Fibroblast of lung (primary cell): ENCODE measurements around the gene ITGBL1. TPM values are rescaled to one million over a fixed set of nuclear protein-coding genes. Genes with fewer than 3 reads are reported as not detected.
A peak's percentile ranks its signal among the peaks of the same experiment; 100 is the strongest.

Experiments used
- DNase-seq, 2 donors: peaks; one replicate each; pipeline versions ENCODE4 v3.0.0 to v3.0.0-alpha.2; 2010; ENCODE audit warnings: low read depth in 2 of 2
- H2AFZ ChIP-seq: 2 replicates; pipeline ENCODE4 v1.5.1; 2012; ENCODE audit warnings: low read length, control low read depth, inconsistent platforms
- H3K27ac ChIP-seq: 2 replicates; pipeline ENCODE4 v1.5.1; 2011; ENCODE audit warnings: low read length, control low read depth; ENCODE audit not compliant: insufficient read depth
- H3K27me3 ChIP-seq: 2 replicates; pipeline ENCODE4 v1.5.1; 2011; ENCODE audit warnings: mild to moderate bottlenecking, low read length; ENCODE audit not compliant: control insufficient read depth, insufficient read depth
- H3K36me3 ChIP-seq: 2 replicates; pipeline ENCODE4 v1.5.1; 2011; ENCODE audit warnings: low read length; ENCODE audit not compliant: control insufficient read depth, insufficient read depth
- H3K4me1 ChIP-seq: 2 replicates; pipeline ENCODE4 v1.5.1; 2011; ENCODE audit warnings: low read length; ENCODE audit not compliant: control insufficient read depth, insufficient read depth; ENCODE audit errors: extremely low read depth
- H3K4me2 ChIP-seq: 2 replicates; pipeline ENCODE4 v1.5.1; 2011; ENCODE audit warnings: low read length, control low read depth; ENCODE audit not compliant: insufficient read depth; ENCODE audit errors: extremely low read depth
- H3K4me3 ChIP-seq, 4 experiments: fragments of 200-600 bp in 1 of 4; sonication (generic) in 1 of 4; replicated peaks in 1 of 4; 2 replicates each; pipeline ENCODE4 v1.5.1; 2011 to 2016; ENCODE audit warnings: low read length in 4 of 4, low read depth in 3 of 4, mild to moderate bottlenecking in 3 of 4, control low read depth in 2 of 4, inconsistent platforms in 1 of 4, mixed read lengths in 1 of 4; ENCODE audit not compliant: insufficient read depth in 1 of 4; ENCODE audit errors: control extremely low read depth in 1 of 4
- H3K79me2 ChIP-seq: 2 replicates; pipeline ENCODE4 v1.5.1; 2012; ENCODE audit warnings: mild to moderate bottlenecking, low read length, inconsistent platforms; ENCODE audit not compliant: control insufficient read depth, insufficient read depth
- H3K9ac ChIP-seq: 2 replicates; pipeline ENCODE4 v1.5.1; 2011; ENCODE audit warnings: mild to moderate bottlenecking, low read length, control low read depth; ENCODE audit not compliant: insufficient read depth
- H3K9me3 ChIP-seq: 2 replicates; pipeline ENCODE4 v1.5.1; 2012; ENCODE audit warnings: low read depth, low read length; ENCODE audit not compliant: control insufficient read depth, insufficient read depth
- H4K20me1 ChIP-seq: 2 replicates; pipeline ENCODE4 v1.5.1; 2011; ENCODE audit warnings: low read length; ENCODE audit not compliant: control insufficient read depth, insufficient read depth; ENCODE audit errors: extremely low read depth
- EZH2 ChIP-seq: IDR thresholded peaks from 2 replicates; pipeline ENCODE4 v1.5.1; 2012; ENCODE audit warnings: low read length, control low read depth, mild to moderate bottlenecking; ENCODE audit errors: missing control alignments
- polyA plus RNA-seq, 2 donors: library from polyadenylated mRNA; depleted of rRNA in 1 of 2; stranded (reverse) in 1 of 2; unstranded in 1 of 2; fragments of >200 nt; gene quantifications; 2 replicates each; pipeline ENCODE4 v1.2.1, GENCODE V29; 2011 to 2012; ENCODE audit warnings: missing spikeins in 1 of 2
- total RNA-seq: library from RNA; depleted of rRNA; stranded (reverse); fragments of >200 nt; gene quantifications from 2 replicates; pipeline ENCODE4 v1.2.1, GENCODE V29; 2014
- TF ChIP-seq, protein P1 (sequence below), 2 donors: IDR thresholded peaks in 1 of 2; conservative IDR thresholded peaks in 1 of 2; 1 replicate in 1 of 2; 2 replicates in 1 of 2; pipeline ENCODE4 v1.5.1; 2011 to 2012; ENCODE audit warnings: low read length in 2 of 2, control low read depth in 1 of 2, inconsistent platforms in 1 of 2, low read depth in 1 of 2, mild to moderate bottlenecking in 1 of 2

ITGBL1 gene
- total and polyA plus RNA-seq, 2 donors (not counting 1 experiment from before 2014, with no cell fraction given) = 45.1 to 87.4 TPM

GRCh38 chr13:101454767-101455166 is 2.3 kb downstream of the ITGBL1 start:
- TF ChIP-seq EZH2 = no peak
- TF ChIP-seq, protein P1, sequence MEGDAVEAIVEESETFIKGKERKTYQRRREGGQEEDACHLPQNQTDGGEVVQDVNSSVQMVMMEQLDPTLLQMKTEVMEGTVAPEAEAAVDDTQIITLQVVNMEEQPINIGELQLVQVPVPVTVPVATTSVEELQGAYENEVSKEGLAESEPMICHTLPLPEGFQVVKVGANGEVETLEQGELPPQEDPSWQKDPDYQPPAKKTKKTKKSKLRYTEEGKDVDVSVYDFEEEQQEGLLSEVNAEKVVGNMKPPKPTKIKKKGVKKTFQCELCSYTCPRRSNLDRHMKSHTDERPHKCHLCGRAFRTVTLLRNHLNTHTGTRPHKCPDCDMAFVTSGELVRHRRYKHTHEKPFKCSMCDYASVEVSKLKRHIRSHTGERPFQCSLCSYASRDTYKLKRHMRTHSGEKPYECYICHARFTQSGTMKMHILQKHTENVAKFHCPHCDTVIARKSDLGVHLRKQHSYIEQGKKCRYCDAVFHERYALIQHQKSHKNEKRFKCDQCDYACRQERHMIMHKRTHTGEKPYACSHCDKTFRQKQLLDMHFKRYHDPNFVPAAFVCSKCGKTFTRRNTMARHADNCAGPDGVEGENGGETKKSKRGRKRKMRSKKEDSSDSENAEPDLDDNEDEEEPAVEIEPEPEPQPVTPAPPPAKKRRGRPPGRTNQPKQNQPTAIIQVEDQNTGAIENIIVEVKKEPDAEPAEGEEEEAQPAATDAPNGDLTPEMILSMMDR (conservative IDR thresholded peaks at IDR 0.05 in 1 of 2, IDR thresholded peaks at IDR 0.05 in 1 of 2; ENCODE audit: low read depth in 1 of 2, low read length in 2 of 2) = no peak
- Histone ChIP-seq H3K27me3 (no peaks in the 10 kb centered on the region), H4K20me1 (no peaks in the 10 kb centered on the region), H3K4me3 (peak overlapping the region in 2 of 4 experiments; percentile 64 to 77), H3K79me2 (peaks cover 19% of the 10 kb centered on the region), H3K9ac (no peak overlapping the region), H3K36me3 (no peaks in the 10 kb centered on the region), H3K4me2 (peak overlapping the region; percentile 64), H2AFZ (no peak overlapping the region), H3K27ac (no peak overlapping the region), H3K9me3 (no peaks in the 10 kb centered on the region), H3K4me1 (peaks cover 27% of the 10 kb centered on the region)
- peak; percentile 11 to 85 for DNase-seq

- Histone ChIP-seq H3K4me1 (peaks cover 22% of the 10 kb centered on the region), H3K27me3 (no peaks in the 10 kb centered on the region), H3K9ac (no peak overlapping the region), H3K9me3 (no peaks in the 10 kb centered on the region), H3K4me2 (peak overlapping the region; percentile 77), H3K4me3 (peak overlapping the region in 3 of 4 experiments; percentile 4 to 17 (median 10)), H3K36me3 (no peaks in the 10 kb centered on the region), H2AFZ (no peak overlapping the region), H3K79me2 (peaks cover 24% of the 10 kb centered on the region), H3K27ac (peak overlapping the region; percentile 59), H4K20me1 (no peaks in the 10 kb centered on the region)
- TF ChIP-seq, protein P1 (conservative IDR thresholded peaks at IDR 0.05 in 1 of 2, IDR thresholded peaks at IDR 0.05 in 1 of 2; ENCODE audit: low read depth in 1 of 2, low read length in 2 of 2) = no peak
- TF ChIP-seq EZH2 = no peak
- peak; percentile 91 to 98 for DNase-seq
Observed at GRCh38 chr13:101455863-101456262, 3.4 kb downstream of the ITGBL1 start.

DNA sequence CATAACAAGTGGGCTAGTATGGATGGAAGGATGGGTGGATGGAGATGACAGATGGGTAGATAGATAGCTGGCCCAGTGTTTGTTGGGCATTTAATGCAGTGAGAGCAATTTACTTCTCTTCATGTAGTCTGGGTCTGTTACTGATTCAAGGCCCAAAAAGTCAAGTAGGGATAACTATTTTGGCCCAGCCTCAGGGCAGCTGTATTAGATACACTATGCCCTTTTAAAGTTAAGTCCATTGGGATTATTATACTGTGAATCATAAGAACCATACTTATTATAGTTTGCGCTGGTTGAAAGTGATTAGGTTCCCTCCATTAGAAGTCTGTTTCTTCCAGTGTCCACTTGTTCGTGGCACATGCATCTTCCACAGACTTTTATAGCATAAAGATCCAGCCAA is 4.7 kb downstream of the ITGBL1 start:
- DNase-seq = no peak
- Histone ChIP-seq H3K9ac (no peak overlapping the region), H3K4me3 (no peak overlapping the region), H3K36me3 (no peaks in the 10 kb centered on the region), H4K20me1 (no peaks in the 10 kb centered on the region), H3K27me3 (no peaks in the 10 kb centered on the region), H3K4me2 (no peak overlapping the region), H2AFZ (no peak overlapping the region), H3K79me2 (peaks cover 26% of the 10 kb centered on the region), H3K9me3 (no peaks in the 10 kb centered on the region), H3K4me1 (peaks cover 13% of the 10 kb centered on the region), H3K27ac (no peak overlapping the region)
- TF ChIP-seq EZH2 = no peak
- TF ChIP-seq, protein P1 (conservative IDR thresholded peaks at IDR 0.05 in 1 of 2, IDR thresholded peaks at IDR 0.05 in 1 of 2; ENCODE audit: low read depth in 1 of 2, low read length in 2 of 2) = no peak
